HL-60 (cell line): ENCODE measurements around the gene HEATR3.

Source experiments
- DNase-seq, 2 experiments: peaks; one replicate each; pipeline ENCODE4 v3.0.0-alpha.2; 2010 to 2020; ENCODE audit warnings: low read depth in 1 of 2, low spot score in 1 of 2
- H3K27ac ChIP-seq: fragments of 250-450 bp; sonication (Bioruptor Pico); replicated peaks from 2 replicates; pipeline ENCODE4 v1.5.1; 2020; ENCODE audit warnings: mild to moderate bottlenecking, moderate library complexity
- H3K27me3 ChIP-seq: fragments of 250-450 bp; sonication (Bioruptor Pico); 2 replicates; pipeline ENCODE4 v1.5.1; 2021; ENCODE audit warnings: mild to moderate bottlenecking, moderate library complexity; ENCODE audit not compliant: insufficient read depth, poor library complexity, severe bottlenecking
- H3K4me3 ChIP-seq: replicated peaks from 2 replicates; pipeline ENCODE4 v1.5.1; 2011; ENCODE audit warnings: mild to moderate bottlenecking, control low read depth, low read length; ENCODE audit not compliant: insufficient read depth
- GABPA ChIP-seq: IDR thresholded peaks from 2 replicates; pipeline ENCODE4 v1.6.1; 2012; ENCODE audit warnings: low read depth
- POLR2AphosphoS5 ChIP-seq: IDR thresholded peaks from 2 replicates; pipeline ENCODE4 v1.6.1; 2012; ENCODE audit warnings: low read depth
- REST ChIP-seq: IDR thresholded peaks from 2 replicates; pipeline ENCODE4 v1.6.1; 2012; ENCODE audit warnings: low read depth; ENCODE audit not compliant: insufficient replicate concordance
- SPI1 ChIP-seq: IDR thresholded peaks from 2 replicates; pipeline ENCODE4 v1.6.1; 2012; ENCODE audit warnings: low read depth, mild to moderate bottlenecking, borderline replicate concordance
- TF ChIP-seq, protein P1 (sequence below): IDR thresholded peaks from one replicate; pipeline ENCODE4 v1.5.1; 2011; ENCODE audit warnings: low read length, control low read depth, inconsistent platforms; ENCODE audit not compliant: insufficient read depth

The HEATR3 gene

GRCh38 chr16:50068550-50068949 lies 2.8 kb downstream of the HEATR3 start:
- DNase-seq, result no peak
- H3K27me3 ChIP-seq, result no peaks in the 10 kb centered on the region
- no peak overlapping the region for H3K4me3 ChIP-seq
- H3K27ac ChIP-seq, result no peak overlapping the region
- TF ChIP-seq GABPA (no peak), POLR2AphosphoS5 (no peak), REST (no peak), SPI1 (no peak)
- TF ChIP-seq, protein P1, sequence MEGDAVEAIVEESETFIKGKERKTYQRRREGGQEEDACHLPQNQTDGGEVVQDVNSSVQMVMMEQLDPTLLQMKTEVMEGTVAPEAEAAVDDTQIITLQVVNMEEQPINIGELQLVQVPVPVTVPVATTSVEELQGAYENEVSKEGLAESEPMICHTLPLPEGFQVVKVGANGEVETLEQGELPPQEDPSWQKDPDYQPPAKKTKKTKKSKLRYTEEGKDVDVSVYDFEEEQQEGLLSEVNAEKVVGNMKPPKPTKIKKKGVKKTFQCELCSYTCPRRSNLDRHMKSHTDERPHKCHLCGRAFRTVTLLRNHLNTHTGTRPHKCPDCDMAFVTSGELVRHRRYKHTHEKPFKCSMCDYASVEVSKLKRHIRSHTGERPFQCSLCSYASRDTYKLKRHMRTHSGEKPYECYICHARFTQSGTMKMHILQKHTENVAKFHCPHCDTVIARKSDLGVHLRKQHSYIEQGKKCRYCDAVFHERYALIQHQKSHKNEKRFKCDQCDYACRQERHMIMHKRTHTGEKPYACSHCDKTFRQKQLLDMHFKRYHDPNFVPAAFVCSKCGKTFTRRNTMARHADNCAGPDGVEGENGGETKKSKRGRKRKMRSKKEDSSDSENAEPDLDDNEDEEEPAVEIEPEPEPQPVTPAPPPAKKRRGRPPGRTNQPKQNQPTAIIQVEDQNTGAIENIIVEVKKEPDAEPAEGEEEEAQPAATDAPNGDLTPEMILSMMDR, result no peak

DNA sequence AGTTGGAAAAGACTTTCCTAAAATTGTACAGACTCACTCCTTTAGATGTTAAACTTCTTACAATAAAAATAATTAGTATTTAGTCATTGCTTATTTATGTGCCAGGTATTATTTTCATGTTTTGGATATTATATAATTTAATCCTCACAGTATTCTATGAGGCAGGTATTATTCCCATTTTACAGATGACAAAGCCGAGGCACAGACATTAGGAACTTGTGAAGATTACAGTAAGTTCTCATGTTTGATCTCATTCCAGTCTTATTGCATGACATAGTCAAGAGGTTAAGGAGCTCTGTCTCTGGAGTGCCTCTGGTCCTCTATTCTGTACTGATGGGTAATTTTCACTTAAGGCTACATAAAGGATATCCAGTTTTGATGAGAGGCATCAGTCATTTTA lies 3.3 kb downstream of the HEATR3 start:
- no peak for TF ChIP-seq SPI1
- TF ChIP-seq GABPA, result no peak
- TF ChIP-seq REST, result no peak
- TF ChIP-seq, protein P1, result no peak
- no peak for TF ChIP-seq POLR2AphosphoS5
- Histone ChIP-seq H3K4me3 (no peak overlapping the region), H3K27ac (no peak overlapping the region), H3K27me3 (no peaks in the 10 kb centered on the region)
- DNase-seq, result no peak

DNA sequence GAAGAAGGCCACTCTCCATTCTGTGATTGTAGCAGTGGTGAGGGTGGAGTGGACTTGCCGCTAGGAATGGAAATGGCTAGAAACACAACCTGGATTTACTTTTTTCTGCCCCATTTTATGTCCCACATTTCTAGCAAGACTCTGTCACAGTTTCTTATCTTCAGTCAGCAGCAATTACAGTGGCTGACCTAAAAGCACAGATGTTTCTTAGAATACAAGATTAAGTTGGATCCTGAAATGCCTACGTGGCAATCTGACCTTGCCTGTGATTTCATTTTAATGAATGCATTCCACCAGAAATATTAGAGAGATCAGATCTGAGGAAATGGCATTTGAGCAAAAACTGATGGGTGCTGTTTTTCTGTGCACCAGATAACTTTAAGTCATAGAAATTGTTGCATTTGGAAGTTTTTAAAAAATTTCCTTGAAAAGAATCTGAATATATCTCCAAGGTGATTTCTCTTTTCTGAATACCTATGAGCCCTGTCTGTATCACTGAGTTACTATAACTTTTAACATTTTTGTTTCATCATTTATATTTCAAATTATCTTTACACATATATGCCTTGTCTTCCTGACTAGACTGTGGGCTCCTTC lies 5.4 kb downstream of the HEATR3 start:
- TF ChIP-seq POLR2AphosphoS5 (no peak), REST (no peak), SPI1 (no peak), GABPA (no peak)
- TF ChIP-seq, protein P1, result no peak
- no peak overlapping the region for H3K4me3 ChIP-seq
- H3K27me3 ChIP-seq, result no peaks in the 10 kb centered on the region
- DNase-seq, result no peak
- H3K27ac ChIP-seq, result no peak overlapping the region
